HepG2 (cell line): ENCODE results near the gene RBP5. TPM values are rescaled to one million over a fixed set of nuclear protein-coding genes. Genes with fewer than 3 reads are reported as not detected.

Experiments
- BHLHE40 ChIP-seq: IDR thresholded peaks from 2 replicates; pipeline ENCODE4 v1.6.1; 2011; ENCODE audit warnings: low read length, improper control_type of control experiment
- FOSL2 ChIP-seq: sonication (generic); formaldehyde crosslinking; IDR thresholded peaks from 2 replicates; pipeline ENCODE4 v1.4.0; 2020; ENCODE audit warnings: missing genetic modification reagents
- GFI1 ChIP-seq: sonication (generic); formaldehyde crosslinking; IDR thresholded peaks from 2 replicates; pipeline ENCODE4 v1.5.0; 2020; ENCODE audit warnings: missing genetic modification reagents, mild to moderate bottlenecking, borderline replicate concordance
- IKZF4 ChIP-seq: sonication (generic); formaldehyde crosslinking; IDR thresholded peaks from 2 replicates; pipeline ENCODE4 v1.5.1; 2020; ENCODE audit warnings: borderline replicate concordance, mild to moderate bottlenecking, low read depth, missing genetic modification reagents; ENCODE audit errors: not compliant biosample characterization
- KDM5B ChIP-seq: sonication (generic); formaldehyde crosslinking; IDR thresholded peaks from 2 replicates; pipeline ENCODE4 v1.4.0; 2020; ENCODE audit warnings: missing genetic modification reagents, mild to moderate bottlenecking, borderline replicate concordance
- NCOA2 ChIP-seq: sonication (generic); formaldehyde crosslinking; IDR thresholded peaks from 2 replicates; pipeline ENCODE4 v1.8.0; 2022; ENCODE audit warnings: inconsistent platforms
- SALL1 ChIP-seq: sonication (generic); formaldehyde crosslinking; IDR thresholded peaks from 2 replicates; pipeline ENCODE4 v1.8.0; 2022; ENCODE audit warnings: mild to moderate bottlenecking, missing genetic modification reagents
- ZMAT3 ChIP-seq: sonication (generic); formaldehyde crosslinking; conservative IDR thresholded peaks from 2 replicates; pipeline ENCODE4 v1.7.0; 2021; ENCODE audit warnings: missing genetic modification reagents
- ZNF232 ChIP-seq: sonication (generic); formaldehyde crosslinking; IDR thresholded peaks from 2 replicates; pipeline ENCODE4 v1.4.0; 2020; ENCODE audit warnings: missing genetic modification reagents, borderline replicate concordance
- ZNF292 ChIP-seq: sonication (generic); formaldehyde crosslinking; IDR thresholded peaks from 2 replicates; pipeline ENCODE4 v1.8.1; 2022; ENCODE audit warnings: mild to moderate bottlenecking, low read depth, missing genetic modification reagents, borderline replicate concordance
- polyA plus RNA-seq, 8 experiments: library from polyadenylated mRNA; depleted of rRNA in 3 of 8; stranded (reverse) in 7 of 8; unstranded in 1 of 8; fragments of >200 nt; fragmentation: Illumina TruSeq in 4 of 8; extraction: Trizol in 4 of 8; gene quantifications; 2 replicates each; pipeline versions ENCODE4 v1.2.1 to v1.2.3, GENCODE V29; 2011 to 2016; ENCODE audit warnings: low read depth in 4 of 8, missing spikeins in 1 of 8, mixed read lengths in 1 of 8; ENCODE audit not compliant: insufficient read depth in 1 of 8
- total RNA-seq, 5 experiments: library from RNA; depleted of rRNA; stranded (reverse); fragments of >200 nt; fragmentation: Illumina TruSeq; extraction: Trizol; gene quantifications; 2 replicates each; pipeline ENCODE4 v1.2.3, GENCODE V29; 2016; ENCODE audit warnings: low read depth in 1 of 5
- TF ChIP-seq, protein P1 (sequence below): sonication (generic); formaldehyde crosslinking; IDR thresholded peaks from 2 replicates; pipeline ENCODE4 v1.4.0; 2020; ENCODE audit warnings: missing genetic modification reagents, borderline replicate concordance
- TF ChIP-seq, protein P2 (sequence below): sonication (generic); formaldehyde crosslinking; IDR thresholded peaks from 2 replicates; pipeline ENCODE4 v1.5.0; 2020; ENCODE audit warnings: missing genetic modification reagents
- TF ChIP-seq, protein P3 (sequence below): sonication (generic); formaldehyde crosslinking; IDR thresholded peaks from 2 replicates; pipeline ENCODE4 v1.5.0; 2020; ENCODE audit warnings: mild to moderate bottlenecking, missing genetic modification reagents
- TF ChIP-seq, protein P4 (sequence below): sonication (generic); formaldehyde crosslinking; IDR thresholded peaks from 2 replicates; pipeline ENCODE4 v1.4.0; 2020; ENCODE audit warnings: mild to moderate bottlenecking, missing genetic modification reagents
- TF ChIP-seq, protein P5 (sequence below), 2 experiments: sonication (generic) in 1 of 2; formaldehyde crosslinking in 1 of 2; IDR thresholded peaks; 2 replicates each; pipeline versions ENCODE4 v1.4.0 to v1.6.1; 2016 to 2020; ENCODE audit warnings: borderline replicate concordance in 1 of 2, low read depth in 1 of 2, mild to moderate bottlenecking in 1 of 2, missing genetic modification reagents in 1 of 2

The RBP5 gene
- total and polyA plus RNA-seq, 2 of the 13 experiments (the other 11 are each of a cell fraction or from before 2014, with no cell fraction given) = 13.8 to 19.8 TPM

DNA sequence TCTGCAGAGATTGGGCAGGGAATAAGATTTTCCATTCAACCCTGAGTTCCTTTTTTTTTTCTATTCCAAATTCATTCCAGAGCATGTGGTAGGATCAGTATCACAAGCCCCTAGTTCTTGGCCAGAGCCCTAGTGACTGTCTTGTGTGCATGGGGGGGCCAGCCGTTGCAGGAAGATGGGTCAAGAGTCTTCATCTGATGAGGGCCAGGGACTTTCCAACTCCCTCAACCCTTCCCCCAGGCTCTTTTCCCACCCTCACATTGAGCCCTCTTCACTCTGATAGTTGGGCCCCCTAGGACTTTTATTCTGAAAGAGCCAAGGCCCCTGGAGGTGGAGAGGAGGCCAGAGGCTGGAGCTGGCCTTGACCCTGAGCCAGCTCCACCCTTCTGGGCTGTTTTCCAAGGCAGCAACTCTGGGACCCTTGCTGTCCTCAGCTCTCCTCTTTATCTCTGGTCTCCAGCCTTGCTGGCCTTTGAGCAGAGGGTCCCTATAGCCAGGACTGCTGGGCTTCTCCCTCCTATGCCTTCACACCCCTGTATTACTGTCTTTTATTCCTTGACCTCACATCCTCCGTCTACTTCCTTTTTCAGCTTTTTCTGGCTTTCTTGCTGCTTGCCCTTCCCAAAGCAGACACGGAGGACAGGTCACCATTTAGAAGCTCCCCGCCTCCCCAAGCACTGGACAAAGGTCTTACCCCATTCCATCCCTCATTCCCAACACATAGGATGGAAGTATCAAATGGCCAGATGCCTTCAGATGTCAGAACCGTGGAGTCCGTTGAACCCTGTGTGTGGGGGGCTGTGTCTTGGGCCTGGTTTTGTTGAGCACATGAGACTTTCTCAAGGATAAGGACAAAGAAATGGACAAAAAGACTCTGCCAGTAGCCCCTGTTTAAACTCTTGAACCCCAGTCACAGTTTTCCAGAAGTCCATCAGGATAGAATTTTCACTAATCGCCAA lies 5.6 kb downstream of the RBP5 start (continued):
- TF ChIP-seq GFI1 = no peak
- 0 out of 2 replicates have a peak, but pooled peaks have one; percentile 11 for TF ChIP-seq FOSL2 (CRISPR knock-in tag)
- TF ChIP-seq SALL1 = peak; percentile 62
- TF ChIP-seq NCOA2 (CRISPR knock-in tag) = peak; percentile 79
- TF ChIP-seq IKZF4 (CRISPR knock-in tag) = no peak
- TF ChIP-seq, protein P1, sequence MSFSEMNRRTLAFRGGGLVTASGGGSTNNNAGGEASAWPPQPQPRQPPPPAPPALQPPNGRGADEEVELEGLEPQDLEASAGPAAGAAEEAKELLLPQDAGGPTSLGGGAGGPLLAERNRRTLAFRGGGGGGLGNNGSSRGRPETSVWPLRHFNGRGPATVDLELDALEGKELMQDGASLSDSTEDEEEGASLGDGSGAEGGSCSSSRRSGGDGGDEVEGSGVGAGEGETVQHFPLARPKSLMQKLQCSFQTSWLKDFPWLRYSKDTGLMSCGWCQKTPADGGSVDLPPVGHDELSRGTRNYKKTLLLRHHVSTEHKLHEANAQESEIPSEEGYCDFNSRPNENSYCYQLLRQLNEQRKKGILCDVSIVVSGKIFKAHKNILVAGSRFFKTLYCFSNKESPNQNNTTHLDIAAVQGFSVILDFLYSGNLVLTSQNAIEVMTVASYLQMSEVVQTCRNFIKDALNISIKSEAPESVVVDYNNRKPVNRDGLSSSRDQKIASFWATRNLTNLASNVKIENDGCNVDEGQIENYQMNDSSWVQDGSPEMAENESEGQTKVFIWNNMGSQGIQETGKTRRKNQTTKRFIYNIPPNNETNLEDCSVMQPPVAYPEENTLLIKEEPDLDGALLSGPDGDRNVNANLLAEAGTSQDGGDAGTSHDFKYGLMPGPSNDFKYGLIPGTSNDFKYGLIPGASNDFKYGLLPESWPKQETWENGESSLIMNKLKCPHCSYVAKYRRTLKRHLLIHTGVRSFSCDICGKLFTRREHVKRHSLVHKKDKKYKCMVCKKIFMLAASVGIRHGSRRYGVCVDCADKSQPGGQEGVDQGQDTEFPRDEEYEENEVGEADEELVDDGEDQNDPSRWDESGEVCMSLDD (CRISPR knock-in tag) = no peak
- TF ChIP-seq ZMAT3 (CRISPR knock-in tag) = no peak; the same call in 1 of the 2 replicates
- no peak for TF ChIP-seq BHLHE40
- no peak for TF ChIP-seq ZNF292 (CRISPR knock-in tag)
- TF ChIP-seq, protein P2, sequence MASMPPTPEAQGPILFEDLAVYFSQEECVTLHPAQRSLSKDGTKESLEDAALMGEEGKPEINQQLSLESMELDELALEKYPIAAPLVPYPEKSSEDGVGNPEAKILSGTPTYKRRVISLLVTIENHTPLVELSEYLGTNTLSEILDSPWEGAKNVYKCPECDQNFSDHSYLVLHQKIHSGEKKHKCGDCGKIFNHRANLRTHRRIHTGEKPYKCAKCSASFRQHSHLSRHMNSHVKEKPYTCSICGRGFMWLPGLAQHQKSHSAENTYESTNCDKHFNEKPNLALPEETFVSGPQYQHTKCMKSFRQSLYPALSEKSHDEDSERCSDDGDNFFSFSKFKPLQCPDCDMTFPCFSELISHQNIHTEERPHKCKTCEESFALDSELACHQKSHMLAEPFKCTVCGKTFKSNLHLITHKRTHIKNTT (CRISPR knock-in tag) = no peak
- no peak for TF ChIP-seq KDM5B (CRISPR knock-in tag)
- TF ChIP-seq, protein P3, sequence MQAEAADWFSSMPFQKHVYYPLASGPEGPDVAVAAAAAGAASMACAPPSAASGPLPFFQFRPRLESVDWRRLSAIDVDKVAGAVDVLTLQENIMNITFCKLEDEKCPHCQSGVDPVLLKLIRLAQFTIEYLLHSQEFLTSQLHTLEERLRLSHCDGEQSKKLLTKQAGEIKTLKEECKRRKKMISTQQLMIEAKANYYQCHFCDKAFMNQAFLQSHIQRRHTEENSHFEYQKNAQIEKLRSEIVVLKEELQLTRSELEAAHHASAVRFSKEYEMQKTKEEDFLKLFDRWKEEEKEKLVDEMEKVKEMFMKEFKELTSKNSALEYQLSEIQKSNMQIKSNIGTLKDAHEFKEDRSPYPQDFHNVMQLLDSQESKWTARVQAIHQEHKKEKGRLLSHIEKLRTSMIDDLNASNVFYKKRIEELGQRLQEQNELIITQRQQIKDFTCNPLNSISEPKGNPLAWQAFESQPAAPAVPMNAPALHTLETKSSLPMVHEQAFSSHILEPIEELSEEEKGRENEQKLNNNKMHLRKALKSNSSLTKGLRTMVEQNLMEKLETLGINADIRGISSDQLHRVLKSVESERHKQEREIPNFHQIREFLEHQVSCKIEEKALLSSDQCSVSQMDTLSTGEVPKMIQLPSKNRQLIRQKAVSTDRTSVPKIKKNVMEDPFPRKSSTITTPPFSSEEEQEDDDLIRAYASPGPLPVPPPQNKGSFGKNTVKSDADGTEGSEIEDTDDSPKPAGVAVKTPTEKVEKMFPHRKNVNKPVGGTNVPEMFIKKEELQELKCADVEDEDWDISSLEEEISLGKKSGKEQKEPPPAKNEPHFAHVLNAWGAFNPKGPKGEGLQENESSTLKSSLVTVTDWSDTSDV = no peak
- TF ChIP-seq, protein P4, sequence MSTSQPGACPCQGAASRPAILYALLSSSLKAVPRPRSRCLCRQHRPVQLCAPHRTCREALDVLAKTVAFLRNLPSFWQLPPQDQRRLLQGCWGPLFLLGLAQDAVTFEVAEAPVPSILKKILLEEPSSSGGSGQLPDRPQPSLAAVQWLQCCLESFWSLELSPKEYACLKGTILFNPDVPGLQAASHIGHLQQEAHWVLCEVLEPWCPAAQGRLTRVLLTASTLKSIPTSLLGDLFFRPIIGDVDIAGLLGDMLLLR = 0 out of 2 replicates have a peak, but pooled peaks have one; percentile 53
- TF ChIP-seq, protein P5, sequence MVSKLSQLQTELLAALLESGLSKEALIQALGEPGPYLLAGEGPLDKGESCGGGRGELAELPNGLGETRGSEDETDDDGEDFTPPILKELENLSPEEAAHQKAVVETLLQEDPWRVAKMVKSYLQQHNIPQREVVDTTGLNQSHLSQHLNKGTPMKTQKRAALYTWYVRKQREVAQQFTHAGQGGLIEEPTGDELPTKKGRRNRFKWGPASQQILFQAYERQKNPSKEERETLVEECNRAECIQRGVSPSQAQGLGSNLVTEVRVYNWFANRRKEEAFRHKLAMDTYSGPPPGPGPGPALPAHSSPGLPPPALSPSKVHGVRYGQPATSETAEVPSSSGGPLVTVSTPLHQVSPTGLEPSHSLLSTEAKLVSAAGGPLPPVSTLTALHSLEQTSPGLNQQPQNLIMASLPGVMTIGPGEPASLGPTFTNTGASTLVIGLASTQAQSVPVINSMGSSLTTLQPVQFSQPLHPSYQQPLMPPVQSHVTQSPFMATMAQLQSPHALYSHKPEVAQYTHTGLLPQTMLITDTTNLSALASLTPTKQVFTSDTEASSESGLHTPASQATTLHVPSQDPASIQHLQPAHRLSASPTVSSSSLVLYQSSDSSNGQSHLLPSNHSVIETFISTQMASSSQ (IDR thresholded peaks at IDR 0.05; ENCODE audit: low read depth) = no peak
- TF ChIP-seq, protein P5 (CRISPR knock-in tag; IDR thresholded peaks at IDR 0.05; ENCODE audit: borderline replicate concordance) = 0 out of 2 replicates have a peak, but pooled peaks have one; percentile 59
- TF ChIP-seq ZNF232 (CRISPR knock-in tag) = no peak
